Measurements from ENCODE around the gene SNRNP70.

GRCh38 chr19:49154279-49154678 lies 69.0 kb downstream of the SNRNP70 start:
- TF ChIP-seq POLR2A (IDR thresholded peaks at IDR 0.05) (no peak), CTCF (IDR thresholded peaks at IDR 0.05) (no peak), EP300 (IDR thresholded peaks at IDR 0.05) (no peak)

Measured in ovary (tissue), 3 donors.